Hepatocyte (in vitro differentiated cells): ENCODE results near the gene ZNF865.
"Not testable (repeated sequence)": the region's sequence is repeated elsewhere in the genome, so short reads cannot be mapped to it uniquely, and the experiment has no call there.

ENCODE experiments used
- CTCF ChIP-seq: fragments of 200-600 bp; sonication (generic); IDR thresholded peaks from 2 replicates; pipeline ENCODE4 v1.5.1; 2016; ENCODE audit warnings: antibody characterized with exemption, mild to moderate bottlenecking; ENCODE audit not compliant: poor library complexity
- EZH2 ChIP-seq: fragments of 200-600 bp; sonication (generic); IDR thresholded peaks from 2 replicates; pipeline ENCODE4 v1.6.1; 2016; ENCODE audit warnings: antibody characterized with exemption, mild to moderate bottlenecking, borderline replicate concordance
- EZH2phosphoT487 ChIP-seq: fragments of 200-600 bp; sonication (generic); IDR thresholded peaks from one replicate; pipeline ENCODE4 v1.6.1; 2018; ENCODE audit warnings: antibody characterized with exemption, mild to moderate bottlenecking, low read depth, moderate library complexity; ENCODE audit not compliant: unreplicated experiment, severe bottlenecking

GRCh38 chr19:55583897-55584296, 21.6 kb upstream of the ZNF865 start:
- not testable (repeated sequence) for TF ChIP-seq CTCF, EZH2, EZH2phosphoT487
